ENCODE results near the gene SLC30A5.
"Not testable (repeated sequence)": the region's sequence is repeated elsewhere in the genome, so short reads cannot be mapped to it uniquely, and the experiment has no call there.

SLC30A5 gene

GRCh38 chr5:69084195-69084594 is 9.6 kb upstream of the SLC30A5 start:
- TF ChIP-seq CTCF (IDR thresholded peaks at IDR 0.05; ENCODE audit: insufficient read depth, low read depth, low read length, missing control alignments) = no peak
- H3K4me3 ChIP-seq (ENCODE audit: low read length) = no peak overlapping the region
- DNase-seq (ENCODE audit: low read depth) = no peak

- no peak overlapping the region for H3K4me3 ChIP-seq (ENCODE audit: low read length)
- DNase-seq (ENCODE audit: low read depth) = no peak
- no peak for TF ChIP-seq CTCF (IDR thresholded peaks at IDR 0.05; ENCODE audit: insufficient read depth, low read depth, low read length, missing control alignments)
Observed at GRCh38 chr5:69084903-69085302, 8.9 kb upstream of the SLC30A5 start.

- no peak for TF ChIP-seq CTCF (IDR thresholded peaks at IDR 0.05; ENCODE audit: insufficient read depth, low read depth, low read length, missing control alignments)
- no peak overlapping the region for H3K4me3 ChIP-seq (ENCODE audit: low read length)
- no peak for DNase-seq (ENCODE audit: low read depth)
Observed at GRCh38 chr5:69086206-69086605, 7.6 kb upstream of the SLC30A5 start.

GRCh38 chr5:69088006-69088405 is 5.8 kb upstream of the SLC30A5 start:
- H3K4me3 ChIP-seq (ENCODE audit: low read length); DNase-seq (ENCODE audit: low read depth): not testable (repeated sequence)

GRCh38 chr5:69090158-69090557 is 3.7 kb upstream of the SLC30A5 start:
- TF ChIP-seq CTCF (IDR thresholded peaks at IDR 0.05; ENCODE audit: insufficient read depth, low read depth, low read length, missing control alignments) = no peak
- H3K4me3 ChIP-seq (ENCODE audit: low read length) = no peak overlapping the region
- DNase-seq (ENCODE audit: low read depth) = no peak

- no peak overlapping the region for H3K4me3 ChIP-seq (ENCODE audit: low read length)
- no peak for DNase-seq (ENCODE audit: low read depth)
- no peak for TF ChIP-seq CTCF (IDR thresholded peaks at IDR 0.05; ENCODE audit: insufficient read depth, low read depth, low read length, missing control alignments)
Observed at GRCh38 chr5:69091771-69092170, 2.0 kb upstream of the SLC30A5 start.

- TF ChIP-seq CTCF (IDR thresholded peaks at IDR 0.05; ENCODE audit: insufficient read depth, low read depth, low read length, missing control alignments) = no peak
Observed at GRCh38 chr5:69092969-69093368, 845 bp upstream of the SLC30A5 start.

GRCh38 chr5:69099302-69099701 is 5.5 kb downstream of the SLC30A5 start:
- no peak overlapping the region for H3K4me3 ChIP-seq (ENCODE audit: low read length)
- no peak for TF ChIP-seq CTCF (IDR thresholded peaks at IDR 0.05; ENCODE audit: insufficient read depth, low read depth, low read length, missing control alignments)
- no peak for DNase-seq (ENCODE audit: low read depth)

More at GRCh38 chr5:69092969-69093368, 845 bp upstream of the SLC30A5 start:
- no peak for DNase-seq (ENCODE audit: low read depth)
- no peak overlapping the region for H3K4me3 ChIP-seq (ENCODE audit: low read length)
